ENCODE results near the gene UNC50. TPM values are rescaled to one million over a fixed set of nuclear protein-coding genes. Genes with fewer than 3 reads are reported as not detected.

UNC50 gene
- total and polyA plus RNA-seq, 2 donors (not counting 1 experiment from before 2014, with no cell fraction given): 27.2 to 38.8 TPM

DNA sequence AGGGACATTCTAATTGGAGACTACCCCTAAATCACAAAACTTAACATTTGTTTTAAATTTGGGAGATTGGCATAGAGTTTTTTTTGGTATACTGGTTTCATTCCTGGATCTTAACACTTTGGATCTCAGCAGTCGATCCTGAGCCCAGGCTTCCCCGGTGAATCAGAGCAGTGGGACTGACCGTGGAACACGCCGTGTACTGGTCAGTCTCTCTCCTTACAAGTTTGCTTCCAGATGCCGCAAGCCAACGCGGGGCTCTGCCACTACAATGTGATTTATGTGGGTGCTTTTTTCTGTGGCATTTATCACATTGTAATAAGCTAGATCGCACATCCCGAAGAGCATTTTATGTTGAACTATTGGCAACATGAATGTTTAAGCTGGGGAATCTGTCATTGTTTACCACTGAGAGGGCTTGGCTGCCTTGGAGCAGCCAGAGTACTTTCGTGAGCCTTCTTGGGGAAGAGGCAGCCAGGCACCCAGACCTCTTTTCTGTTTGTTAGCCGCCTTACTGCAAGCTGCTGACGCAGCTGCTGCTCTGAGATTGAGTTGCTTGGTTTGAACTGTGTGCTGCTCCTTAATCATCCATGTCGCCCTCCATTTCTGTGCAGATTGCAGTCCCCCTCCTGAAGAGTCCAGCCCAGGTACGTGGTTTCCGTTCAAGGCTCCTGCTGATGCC, 49.4 kb upstream of the UNC50 start:
- H3K4me1 Mint-ChIP-seq: peaks cover 38% of the 10 kb centered on the region
- TF ChIP-seq, protein P1, sequence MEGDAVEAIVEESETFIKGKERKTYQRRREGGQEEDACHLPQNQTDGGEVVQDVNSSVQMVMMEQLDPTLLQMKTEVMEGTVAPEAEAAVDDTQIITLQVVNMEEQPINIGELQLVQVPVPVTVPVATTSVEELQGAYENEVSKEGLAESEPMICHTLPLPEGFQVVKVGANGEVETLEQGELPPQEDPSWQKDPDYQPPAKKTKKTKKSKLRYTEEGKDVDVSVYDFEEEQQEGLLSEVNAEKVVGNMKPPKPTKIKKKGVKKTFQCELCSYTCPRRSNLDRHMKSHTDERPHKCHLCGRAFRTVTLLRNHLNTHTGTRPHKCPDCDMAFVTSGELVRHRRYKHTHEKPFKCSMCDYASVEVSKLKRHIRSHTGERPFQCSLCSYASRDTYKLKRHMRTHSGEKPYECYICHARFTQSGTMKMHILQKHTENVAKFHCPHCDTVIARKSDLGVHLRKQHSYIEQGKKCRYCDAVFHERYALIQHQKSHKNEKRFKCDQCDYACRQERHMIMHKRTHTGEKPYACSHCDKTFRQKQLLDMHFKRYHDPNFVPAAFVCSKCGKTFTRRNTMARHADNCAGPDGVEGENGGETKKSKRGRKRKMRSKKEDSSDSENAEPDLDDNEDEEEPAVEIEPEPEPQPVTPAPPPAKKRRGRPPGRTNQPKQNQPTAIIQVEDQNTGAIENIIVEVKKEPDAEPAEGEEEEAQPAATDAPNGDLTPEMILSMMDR (IDR thresholded peaks at IDR 0.05): no peak
- POLR2A ChIA-PET: no interaction called here
- H3K4me3 ChIP-seq (ENCODE audit: control extremely low read depth in 1 of 5, extremely low read depth in 1 of 5, insufficient read depth in 1 of 5, low read depth in 2 of 5, low read length in 4 of 5): no peak overlapping the region
- H3K36me3 ChIP-seq (replicated peaks in 1 of 2; ENCODE audit: control extremely low read depth in 1 of 2, control insufficient read depth in 1 of 2, extremely low read depth in 1 of 2, insufficient read depth in 2 of 2, low read length in 1 of 2): peaks cover 1 to 11% of the 10 kb centered on the region in 2 experiments
- CTCF ChIA-PET: interaction anchor here (1.1 to 5.5 kb wide), 2 partner anchors 11 to 14 kb away, joined by 3 to 31 read pairs; no protein-coding TSS in a partner anchor
- no peaks in the 10 kb centered on the region for H4K20me1 ChIP-seq (ENCODE audit: control insufficient read depth, insufficient read depth, low read length, poor library complexity, severe bottlenecking)
- no peak overlapping the region for H3K9ac ChIP-seq (ENCODE audit: low read length)
- H3K9me3 Mint-ChIP-seq (ENCODE audit: insufficient read depth): no peaks in the 10 kb centered on the region
- no peaks in the 10 kb centered on the region for H3K9me3 ChIP-seq (ENCODE audit: control extremely low read depth in 1 of 3, control insufficient read depth in 2 of 3, insufficient read depth in 1 of 3, low read length in 2 of 3)
- no peaks in the 10 kb centered on the region for H3K27me3 Mint-ChIP-seq
- H3K4me1 ChIP-seq (ENCODE audit: control insufficient read depth in 2 of 2, insufficient read depth in 2 of 2, low read length in 2 of 2): peaks cover 8 to 33% of the 10 kb centered on the region in 2 donors
- 93% methylated on average over 15 of the region's 16 CpGs for whole genome bisulfite sequencing (ENCODE audit: insufficient coverage)
- intact Hi-C loops (cut with micrococcal nuclease): loop anchor here (5.0 kb wide), 2 partner anchors 102 to 147 kb away; no protein-coding TSS in a partner anchor
- H3K79me2 ChIP-seq (ENCODE audit: control insufficient read depth, insufficient read depth, low read length): no peaks in the 10 kb centered on the region
- H3K27ac Mint-ChIP-seq: no peak overlapping the region
- ATAC-seq (ENCODE audit: low read depth) (no peak), DNase-seq (no peak)
- H3K4me3 Mint-ChIP-seq: no peak overlapping the region
- no peak overlapping the region for H3K27ac ChIP-seq (ENCODE audit: low read length in 2 of 2)
- H2AFZ ChIP-seq (ENCODE audit: insufficient read depth, low read depth, low read length, poor library complexity, severe bottlenecking): no peak overlapping the region
- H3K4me2 ChIP-seq (replicated peaks; ENCODE audit: low read depth, low read length, poor library complexity, severe bottlenecking): no peak overlapping the region
- H3K27me3 ChIP-seq (replicated peaks in 1 of 4; ENCODE audit: control extremely low read depth in 1 of 4, control insufficient read depth in 3 of 4, insufficient read depth in 4 of 4, low read length in 3 of 4): no peaks in the 10 kb centered on the region

DNA sequence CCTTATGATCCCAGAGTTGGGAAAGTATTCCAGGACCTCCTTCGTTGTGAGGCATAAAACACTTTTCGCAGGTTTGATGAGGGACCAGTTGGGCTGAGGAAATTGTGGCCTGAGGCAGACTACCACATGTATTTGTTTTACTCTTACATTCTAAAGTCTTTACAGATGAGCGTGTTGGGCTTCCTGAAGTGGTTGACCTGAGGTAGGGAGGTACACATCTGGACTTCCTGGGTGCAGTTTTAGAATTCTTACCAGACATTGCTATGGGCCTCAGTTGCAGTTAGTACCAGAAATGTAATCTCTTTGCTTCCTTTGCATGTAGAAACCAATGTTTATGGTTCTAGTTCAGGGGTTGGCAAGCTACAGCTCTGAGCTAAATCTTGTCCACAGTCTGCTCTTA, 48.8 kb upstream of the UNC50 start:
- Mint-ChIP-seq H3K4me1 (peaks cover 35% of the 10 kb centered on the region), H3K27ac (peak overlapping the region; percentile 43), H3K27me3 (no peaks in the 10 kb centered on the region), H3K4me3 (no peak overlapping the region), H3K9me3 (ENCODE audit: insufficient read depth) (no peaks in the 10 kb centered on the region)
- no peak overlapping the region for H3K4me3 ChIP-seq (ENCODE audit: control extremely low read depth in 1 of 5, extremely low read depth in 1 of 5, insufficient read depth in 1 of 5, low read depth in 2 of 5, low read length in 4 of 5)
- H3K27ac ChIP-seq (ENCODE audit: low read length in 2 of 2): no peak overlapping the region
- no peaks in the 10 kb centered on the region for H3K79me2 ChIP-seq (ENCODE audit: control insufficient read depth, insufficient read depth, low read length)
- H3K9me3 ChIP-seq (ENCODE audit: control extremely low read depth in 1 of 3, control insufficient read depth in 2 of 3, insufficient read depth in 1 of 3, low read length in 2 of 3): no peaks in the 10 kb centered on the region
- 50% methylated on average over 1 of the region's 3 CpGs for WGBS (ENCODE audit: insufficient coverage)
- peaks cover 1 to 6% of the 10 kb centered on the region in 2 experiments for H3K36me3 ChIP-seq (replicated peaks in 1 of 2; ENCODE audit: control extremely low read depth in 1 of 2, control insufficient read depth in 1 of 2, extremely low read depth in 1 of 2, insufficient read depth in 2 of 2, low read length in 1 of 2)
- peaks cover 8 to 29% of the 10 kb centered on the region in 2 donors for H3K4me1 ChIP-seq (ENCODE audit: control insufficient read depth in 2 of 2, insufficient read depth in 2 of 2, low read length in 2 of 2)
- intact Hi-C loops (cut with micrococcal nuclease): loop anchor here (5.0 kb wide), 2 partner anchors 102 to 147 kb away; no protein-coding TSS in a partner anchor
- H4K20me1 ChIP-seq (ENCODE audit: control insufficient read depth, insufficient read depth, low read length, poor library complexity, severe bottlenecking): no peaks in the 10 kb centered on the region
- H3K27me3 ChIP-seq (replicated peaks in 1 of 4; ENCODE audit: control extremely low read depth in 1 of 4, control insufficient read depth in 3 of 4, insufficient read depth in 4 of 4, low read length in 3 of 4): no peaks in the 10 kb centered on the region
- no peak overlapping the region for H3K4me2 ChIP-seq (replicated peaks; ENCODE audit: low read depth, low read length, poor library complexity, severe bottlenecking)
- ChIA-PET CTCF (interaction anchor here (1.1 to 5.5 kb wide), 2 partner anchors 10 to 13 kb away, joined by 3 to 31 read pairs; no protein-coding TSS in a partner anchor), POLR2A (no interaction called here)
- no peak overlapping the region for H2AFZ ChIP-seq (ENCODE audit: insufficient read depth, low read depth, low read length, poor library complexity, severe bottlenecking)
- DNase-seq (no peak), ATAC-seq (ENCODE audit: low read depth) (no peak)
- TF ChIP-seq, protein P1 (IDR thresholded peaks at IDR 0.05): no peak
- no peak for TF ChIP-seq EZH2 (IDR thresholded peaks at IDR 0.05; ENCODE audit: borderline replicate concordance, insufficient read depth, low read depth, low read length, poor library complexity, severe bottlenecking)
- no peak overlapping the region for H3K9ac ChIP-seq (ENCODE audit: low read length)

Data from B cell (primary cell).